WERI-Rb-1 (cell line): ENCODE measurements around the gene URM1.

Source experiments
- DNase-seq: peaks from one replicate; pipeline ENCODE4 v3.0.0-alpha.2; 2020
- H3K27ac ChIP-seq: fragments of 250-450 bp; sonication (Bioruptor Pico); 2 replicates; pipeline ENCODE4 v1.5.1; 2020; ENCODE audit warnings: mild to moderate bottlenecking, moderate library complexity
- H3K27me3 ChIP-seq: fragments of 250-450 bp; sonication (Bioruptor Pico); 2 replicates; pipeline ENCODE4 v1.5.1; 2021; ENCODE audit warnings: mild to moderate bottlenecking, low read depth, moderate library complexity; ENCODE audit not compliant: insufficient read depth, severe bottlenecking
- H3K36me3 ChIP-seq: fragments of 250-450 bp; sonication (Bioruptor Pico); 2 replicates; pipeline ENCODE4 v1.5.1; 2020; ENCODE audit warnings: mild to moderate bottlenecking, moderate library complexity
- H3K4me3 ChIP-seq: 2 replicates; pipeline ENCODE4 v1.5.1; 2011; ENCODE audit warnings: low read depth, mild to moderate bottlenecking, control low read depth, low read length
- H3K9me3 ChIP-seq: fragments of 250-450 bp; sonication (Bioruptor Pico); 2 replicates; pipeline ENCODE4 v1.5.1; 2021; ENCODE audit warnings: mild to moderate bottlenecking, moderate library complexity; ENCODE audit not compliant: severe bottlenecking
- CTCF ChIP-seq: IDR thresholded peaks from 2 replicates; pipeline ENCODE4 v1.5.1; 2011; ENCODE audit warnings: low read depth, mild to moderate bottlenecking, control low read depth, inconsistent platforms, low read length

Gene URM1

GRCh38 chr9:128394379-128395168 lies 23.4 kb downstream of the URM1 start:
- H3K27me3 ChIP-seq = no peaks in the 10 kb centered on the region
- no peak overlapping the region for H3K4me3 ChIP-seq
- peak overlapping the region; percentile 12; the same call in 1 of the 2 replicates for H3K27ac ChIP-seq
- TF ChIP-seq CTCF = no peak
- peaks cover 15% of the 10 kb centered on the region for H3K36me3 ChIP-seq
- DNase-seq = no peak
- H3K9me3 ChIP-seq = peaks cover 7% of the 10 kb centered on the region

- DNase-seq = no peak
- no peak for TF ChIP-seq CTCF
- Histone ChIP-seq H3K27ac (peak overlapping the region; percentile 9; the same call in 1 of the 2 replicates), H3K9me3 (peaks cover 8% of the 10 kb centered on the region), H3K27me3 (no peaks in the 10 kb centered on the region), H3K4me3 (no peak overlapping the region), H3K36me3 (peaks cover 8% of the 10 kb centered on the region)
These were observed 25.9 kb downstream of the URM1 start for GRCh38 chr9:128396970-128397613.

GRCh38 chr9:128397831-128398230 lies 26.7 kb downstream of the URM1 start:
- H3K36me3 ChIP-seq = peaks cover under 1% of the 10 kb centered on the region
- H3K27ac ChIP-seq = no peak overlapping the region
- TF ChIP-seq CTCF = no peak
- peaks cover 4% of the 10 kb centered on the region for H3K9me3 ChIP-seq
- no peak overlapping the region for H3K4me3 ChIP-seq
- no peaks in the 10 kb centered on the region for H3K27me3 ChIP-seq
- DNase-seq = no peak

GRCh38 chr9:128399861-128400260 lies 28.7 kb downstream of the URM1 start:
- no peak for DNase-seq
- Histone ChIP-seq H3K4me3 (no peak overlapping the region), H3K9me3 (peaks cover 4% of the 10 kb centered on the region), H3K27me3 (no peaks in the 10 kb centered on the region), H3K27ac (no peak overlapping the region), H3K36me3 (no peaks in the 10 kb centered on the region)
- no peak for TF ChIP-seq CTCF

- Histone ChIP-seq H3K9me3 (peaks cover 4% of the 10 kb centered on the region), H3K27me3 (no peaks in the 10 kb centered on the region), H3K36me3 (no peaks in the 10 kb centered on the region), H3K4me3 (no peak overlapping the region), H3K27ac (no peak overlapping the region)
- TF ChIP-seq CTCF = no peak
- no peak for DNase-seq
These were observed 33.4 kb downstream of the URM1 start for GRCh38 chr9:128404560-128404959.
